GM18519 (cell line): Measurements from ENCODE around the gene THPO.

Experiments
- ATAC-seq: cut with Tn5 transposase; IDR thresholded peaks from one replicate; pipeline ENCODE4 v1.9.1; 2021; ENCODE audit warnings: mild to moderate bottlenecking, moderate library complexity; ENCODE audit not compliant: unreplicated experiment, low FRiP score

THPO gene

DNA sequence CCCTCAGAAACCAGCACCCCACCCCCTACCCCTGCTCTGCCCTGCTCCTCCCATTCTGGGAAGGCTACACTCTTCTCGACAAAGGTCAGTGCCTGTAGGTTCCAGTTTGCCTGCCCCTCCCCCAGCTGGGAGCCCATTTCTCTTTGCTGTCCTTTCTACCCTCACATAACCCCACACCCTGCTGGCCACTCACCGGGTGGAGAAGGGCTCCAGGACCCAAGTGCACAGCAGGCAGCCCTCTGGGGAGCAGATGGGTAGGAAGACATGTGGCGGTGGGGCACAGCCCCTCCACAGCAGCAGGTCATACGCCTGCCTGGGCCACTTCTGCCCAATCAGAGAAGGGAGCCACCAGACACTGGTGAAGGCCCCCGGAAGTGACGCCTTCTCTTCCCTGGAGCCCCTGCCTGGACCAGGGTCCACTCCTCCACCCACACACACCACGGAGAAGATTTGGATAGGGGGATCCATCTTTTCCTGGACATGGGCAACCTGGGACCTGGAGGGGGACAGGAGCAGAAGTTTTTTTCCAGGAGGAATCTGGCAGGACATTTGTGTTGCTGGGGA, at the start of gene THPO:
TSS of gene THPO (minus strand) at position 326 of the 564 bp plus-strand sequence. CDS start 1,948 bp downstream, outside the sequence.
- no peak for ATAC-seq

DNA sequence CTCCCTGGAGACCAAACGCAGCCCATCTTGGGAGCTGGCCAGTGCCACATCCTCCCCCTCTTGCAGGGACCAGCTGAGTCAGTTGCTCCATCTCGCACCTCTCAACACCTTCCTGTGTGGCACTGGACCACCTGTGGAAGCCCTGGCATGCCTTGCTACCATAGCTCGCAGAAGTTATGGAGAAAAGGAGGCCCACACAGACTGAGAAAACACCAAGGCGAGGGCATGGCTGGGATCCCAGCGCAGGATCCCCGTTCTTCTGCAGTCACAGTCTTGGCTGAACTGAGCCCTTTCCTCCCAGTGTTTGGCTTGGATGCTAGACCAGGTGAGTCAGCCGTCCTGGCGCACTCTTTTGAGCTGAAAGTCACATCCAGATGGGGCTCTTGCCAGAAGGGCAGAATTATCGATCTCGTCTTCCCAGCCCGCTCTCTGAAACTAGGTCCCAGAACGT, 48.7 kb upstream of the THPO start:
- no peak for ATAC-seq

DNA sequence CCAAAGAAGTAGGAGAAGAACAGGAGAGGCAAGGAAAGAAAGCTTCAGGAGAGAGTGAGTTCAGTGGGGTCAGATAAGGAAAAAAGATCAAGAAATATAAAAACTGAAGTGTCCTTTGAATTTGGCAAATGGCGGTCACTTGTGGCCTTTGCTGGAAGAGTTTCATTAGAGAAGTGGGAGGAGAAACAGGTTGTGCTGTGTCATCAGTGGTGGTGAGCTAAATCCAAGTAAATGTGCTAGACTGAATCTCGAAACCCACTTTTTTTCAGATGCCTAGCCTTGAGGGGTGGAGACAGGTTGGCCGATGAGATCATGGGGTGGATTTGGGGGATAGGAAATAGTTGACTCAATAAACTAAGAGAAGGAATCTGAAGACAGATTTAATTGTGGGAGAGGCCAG, 45.6 kb upstream of the THPO start:
- no peak for ATAC-seq

DNA sequence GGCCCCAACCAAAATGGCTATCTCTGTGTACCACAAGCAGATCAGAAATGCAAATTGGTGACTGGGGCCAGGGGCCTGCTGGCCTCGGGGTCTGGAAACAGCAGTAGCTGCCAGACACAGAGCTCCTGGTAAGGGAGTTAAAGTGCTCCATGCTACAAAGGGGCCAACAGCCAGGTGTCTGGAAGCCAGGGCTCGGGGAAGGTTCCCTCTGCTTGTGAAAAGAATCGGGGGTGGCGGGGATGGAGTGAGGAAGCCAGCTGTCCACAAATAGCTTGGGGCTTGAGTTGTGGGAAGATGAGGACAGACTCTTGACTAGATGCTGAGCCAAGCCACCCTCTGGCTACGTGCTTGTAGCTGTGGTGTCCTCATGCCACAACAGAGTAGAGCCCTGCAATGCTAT, 41.2 kb upstream of the THPO start:
- no peak for ATAC-seq

GRCh38 chr3:184417619-184418327, 39.8 kb upstream of the THPO start:
- ATAC-seq: no peak

DNA sequence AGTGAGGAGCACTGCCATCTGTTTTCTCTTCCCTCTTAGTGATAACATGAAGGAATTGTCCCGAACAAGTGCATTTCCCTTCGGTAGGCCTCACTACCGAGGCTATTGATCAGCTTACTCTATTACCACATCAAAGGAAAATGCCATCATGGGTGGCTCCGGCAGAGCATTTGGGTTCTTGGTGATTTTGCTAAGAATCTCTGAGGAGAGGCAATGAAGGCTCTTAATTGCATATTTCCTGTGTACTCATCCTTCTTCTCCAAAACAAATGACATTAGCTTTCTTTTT, 37.1 kb upstream of the THPO start:
- no peak for ATAC-seq

- no peak for ATAC-seq
Observed at GRCh38 chr3:184414418-184415202, 36.6 kb upstream of the THPO start.

DNA sequence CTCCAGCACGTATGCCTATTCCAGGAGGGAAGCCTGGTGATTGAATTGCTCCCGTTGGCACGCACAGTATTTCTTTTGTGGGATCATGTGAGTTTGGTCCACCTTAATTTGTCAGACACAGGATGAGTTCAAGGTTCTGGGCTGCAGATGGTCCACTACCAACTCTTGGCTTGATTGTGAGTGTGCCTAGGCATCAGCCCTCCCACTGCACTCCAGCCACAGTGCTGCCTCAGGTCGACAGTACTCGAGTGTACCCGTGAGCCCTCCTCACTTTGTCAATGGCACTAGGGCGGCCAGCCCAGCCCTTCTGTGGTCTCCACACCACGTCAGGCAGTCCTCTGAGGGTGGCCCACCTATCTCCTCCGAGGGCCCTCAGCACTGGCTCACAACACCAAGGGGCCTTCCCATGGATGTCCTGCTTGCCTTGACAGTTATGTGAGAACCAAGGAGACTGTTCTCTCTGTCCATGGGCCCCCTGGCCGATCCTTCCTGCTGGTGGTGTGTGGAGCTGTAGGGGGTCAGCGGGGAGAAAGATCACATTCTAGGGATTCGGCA, 32.0 kb upstream of the THPO start:
- no peak for ATAC-seq

GRCh38 chr3:184409331-184409926, 31.4 kb upstream of the THPO start:
- ATAC-seq: no peak

DNA sequence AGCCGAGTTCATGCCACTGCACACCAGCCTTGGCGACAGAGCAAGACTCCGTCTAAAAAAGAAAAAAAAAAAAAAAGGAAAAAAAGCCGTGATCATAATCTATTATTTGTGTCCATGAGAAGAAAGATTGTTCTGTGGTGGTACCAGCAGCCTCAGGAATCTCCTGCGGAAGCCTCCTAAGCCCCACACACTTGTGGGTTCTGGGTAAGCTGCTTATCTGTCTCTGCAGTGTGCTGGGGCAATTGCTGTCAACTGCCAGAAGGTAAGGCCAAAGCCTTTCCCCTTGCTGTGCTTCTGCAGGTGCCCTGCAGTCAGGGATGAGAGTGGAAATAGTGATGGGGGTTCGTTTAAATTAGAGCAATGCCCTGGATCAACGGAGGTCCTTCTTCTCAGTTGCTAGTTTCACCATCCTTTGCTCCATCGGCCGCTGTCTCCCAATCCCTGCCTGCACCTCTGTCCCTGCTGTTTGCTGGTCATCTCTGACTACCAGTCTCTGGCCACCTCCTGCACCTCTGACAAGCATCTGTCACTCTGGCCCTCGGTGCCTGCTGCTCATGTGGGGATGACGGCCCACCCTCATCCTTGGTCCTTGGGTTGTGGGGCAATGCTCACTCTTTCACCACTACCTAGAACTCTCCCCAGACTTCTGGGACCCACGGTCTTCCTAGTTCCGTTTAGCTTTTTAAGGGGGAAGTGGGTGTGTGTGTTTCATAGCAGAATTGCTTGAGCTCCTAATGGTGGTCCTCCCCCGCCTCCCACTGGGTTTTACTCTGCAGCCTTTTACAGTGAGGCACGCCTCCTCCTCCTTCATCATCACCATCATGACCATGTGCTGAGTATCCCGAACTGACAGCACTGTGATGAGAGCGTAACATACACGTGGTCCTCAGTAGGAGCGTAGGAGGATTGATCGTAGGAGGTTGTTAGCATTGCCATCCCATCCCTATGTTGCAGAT, 27.3 kb upstream of the THPO start:
- ATAC-seq: no peak

- no peak for ATAC-seq
Observed at GRCh38 chr3:184399410-184399809, 21.4 kb upstream of the THPO start.

DNA sequence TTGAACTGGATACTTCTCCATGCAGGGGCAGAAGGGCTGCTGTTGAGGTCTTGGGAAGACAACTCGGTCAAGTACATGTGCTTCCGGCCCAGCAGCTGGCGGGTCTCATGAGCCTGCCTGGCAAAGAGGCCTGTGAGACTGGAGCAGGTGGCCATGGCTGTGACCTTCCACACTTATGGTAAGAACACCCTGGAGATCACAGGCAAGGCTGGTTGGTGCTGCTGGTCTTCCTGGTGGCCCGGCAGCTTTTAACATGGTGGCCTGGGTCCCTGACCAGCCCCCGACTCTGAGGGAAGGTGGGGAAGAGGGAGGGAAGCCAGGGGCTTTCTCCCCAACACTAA, 17.3 kb upstream of the THPO start:
- no peak for ATAC-seq

DNA sequence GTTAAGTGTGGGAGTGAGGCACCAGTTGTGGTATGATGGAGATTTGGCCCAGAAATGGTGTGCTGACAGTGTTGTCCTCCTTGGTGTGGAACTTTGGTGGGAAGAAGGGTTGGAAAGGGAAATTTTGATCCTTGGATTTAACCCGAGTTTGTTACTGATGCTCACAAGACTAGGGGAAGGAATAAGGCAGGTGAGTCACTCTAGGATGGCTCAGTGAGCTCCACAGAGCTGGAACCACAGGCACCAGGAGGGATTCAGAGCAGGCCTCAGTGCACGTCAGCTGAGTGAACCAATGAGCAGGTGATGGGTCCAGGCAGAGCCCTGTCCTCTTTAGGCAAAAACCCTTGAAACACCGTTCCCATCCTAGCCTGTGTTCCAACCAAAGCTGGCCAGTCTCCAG, 13.3 kb upstream of the THPO start:
- ATAC-seq: no peak

DNA sequence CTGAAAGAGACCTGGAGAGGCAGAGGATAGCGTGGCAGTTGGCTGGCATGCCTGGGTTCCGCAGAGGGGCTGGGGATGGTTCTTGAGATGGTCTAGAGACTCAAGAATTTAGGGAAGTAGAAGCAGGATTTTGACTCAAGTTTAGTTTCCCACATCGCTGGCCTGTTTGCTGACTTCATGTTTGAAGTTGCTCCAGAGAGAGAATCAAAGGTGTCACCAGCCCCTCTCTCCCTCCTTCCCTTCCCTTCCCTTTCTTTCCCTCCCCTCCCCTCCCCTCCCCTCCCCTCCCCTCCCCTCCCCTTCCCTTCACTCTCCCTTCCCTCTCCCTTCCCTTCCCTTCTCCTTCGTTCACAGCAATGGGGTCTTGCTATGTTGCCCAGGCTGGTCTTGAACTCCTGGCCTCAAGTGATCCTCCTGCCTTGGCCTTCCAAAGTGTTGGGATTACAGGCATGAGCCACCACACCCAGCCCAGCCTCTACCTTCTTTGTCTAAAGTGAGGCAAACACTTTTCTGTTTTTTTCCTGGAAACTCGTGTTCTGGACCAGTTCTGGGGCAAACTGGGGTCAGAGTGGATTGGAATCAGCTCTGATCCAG, 12.0 kb upstream of the THPO start:
- no peak for ATAC-seq

DNA sequence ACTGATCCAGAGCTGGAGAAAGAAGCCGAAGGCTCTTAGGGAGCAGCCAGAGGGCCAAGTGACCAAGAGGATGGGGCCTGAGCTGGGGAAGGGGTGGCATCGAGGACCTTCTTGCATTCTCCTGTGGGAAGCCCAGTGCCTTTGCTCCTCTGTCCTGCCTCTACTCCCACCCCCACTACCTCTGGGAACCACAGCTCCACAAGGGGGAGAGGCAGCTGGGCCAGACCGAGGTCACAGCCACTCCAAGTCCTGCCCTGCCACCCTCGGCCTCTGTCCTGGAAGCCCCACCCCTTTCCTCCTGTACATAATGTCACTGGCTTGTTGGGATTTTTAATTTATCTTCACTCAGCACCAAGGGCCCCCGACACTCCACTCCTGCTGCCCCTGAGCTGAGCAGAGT, 11.4 kb upstream of the THPO start:
- ATAC-seq: no peak

DNA sequence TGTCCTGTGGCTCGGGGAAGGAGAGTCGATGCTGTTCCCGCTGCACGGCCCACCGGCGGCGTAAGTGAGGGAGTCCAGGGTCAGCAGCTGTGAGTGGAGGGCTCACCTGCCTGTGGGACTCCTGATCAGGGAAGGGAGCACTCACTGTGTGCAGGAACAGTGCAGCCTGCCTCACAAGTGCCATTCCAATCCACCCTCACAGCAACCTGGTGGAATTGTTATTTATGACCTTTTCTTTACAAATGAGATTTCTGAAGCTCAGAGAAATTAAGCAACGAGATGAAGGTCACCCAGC, 10.9 kb upstream of the THPO start:
- ATAC-seq: no peak

- no peak for ATAC-seq
Observed at GRCh38 chr3:184388164-184388935, 10.3 kb upstream of the THPO start.

- ATAC-seq: no peak
Observed at GRCh38 chr3:184387174-184387714, 9.2 kb upstream of the THPO start.
